DOHH2 (cell line): ENCODE results near the gene FAM120A.

ENCODE experiments used
- EZH2phosphoT487 ChIP-seq: fragments of 200-600 bp; sonication (generic); IDR thresholded peaks from 2 replicates; pipeline ENCODE4 v1.6.1; 2017; ENCODE audit warnings: borderline replicate concordance, mild to moderate bottlenecking, antibody characterized with exemption, low read length, moderate library complexity, mixed read lengths
- TF ChIP-seq, protein P1 (sequence below): fragments of 200-600 bp; sonication (generic); IDR thresholded peaks from one replicate; pipeline ENCODE4 v1.5.1; 2014; ENCODE audit warnings: antibody characterized with exemption, mild to moderate bottlenecking, low read depth, low read length; ENCODE audit not compliant: poor library complexity, severe bottlenecking

- TF ChIP-seq, protein P1, sequence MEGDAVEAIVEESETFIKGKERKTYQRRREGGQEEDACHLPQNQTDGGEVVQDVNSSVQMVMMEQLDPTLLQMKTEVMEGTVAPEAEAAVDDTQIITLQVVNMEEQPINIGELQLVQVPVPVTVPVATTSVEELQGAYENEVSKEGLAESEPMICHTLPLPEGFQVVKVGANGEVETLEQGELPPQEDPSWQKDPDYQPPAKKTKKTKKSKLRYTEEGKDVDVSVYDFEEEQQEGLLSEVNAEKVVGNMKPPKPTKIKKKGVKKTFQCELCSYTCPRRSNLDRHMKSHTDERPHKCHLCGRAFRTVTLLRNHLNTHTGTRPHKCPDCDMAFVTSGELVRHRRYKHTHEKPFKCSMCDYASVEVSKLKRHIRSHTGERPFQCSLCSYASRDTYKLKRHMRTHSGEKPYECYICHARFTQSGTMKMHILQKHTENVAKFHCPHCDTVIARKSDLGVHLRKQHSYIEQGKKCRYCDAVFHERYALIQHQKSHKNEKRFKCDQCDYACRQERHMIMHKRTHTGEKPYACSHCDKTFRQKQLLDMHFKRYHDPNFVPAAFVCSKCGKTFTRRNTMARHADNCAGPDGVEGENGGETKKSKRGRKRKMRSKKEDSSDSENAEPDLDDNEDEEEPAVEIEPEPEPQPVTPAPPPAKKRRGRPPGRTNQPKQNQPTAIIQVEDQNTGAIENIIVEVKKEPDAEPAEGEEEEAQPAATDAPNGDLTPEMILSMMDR = no peak
- TF ChIP-seq EZH2phosphoT487 = no peak
Observed at GRCh38 chr9:93543117-93543516, 91.6 kb downstream of the FAM120A start.
